VCaP (cell line): ENCODE results near the gene SERPINA12.
"Not testable (repeated sequence)": the region's sequence is repeated elsewhere in the genome, so short reads cannot be mapped to it uniquely, and the experiment has no call there.

Experiments used
- H3K27ac ChIP-seq: fragments of 450-650 bp; 2 replicates; pipeline ENCODE4 v1.5.1; 2017
- CTCF ChIP-seq: fragments of 450-650 bp; conservative IDR thresholded peaks from 2 replicates; pipeline ENCODE4 v1.5.1; 2017; ENCODE audit warnings: mild to moderate bottlenecking, moderate library complexity

Gene SERPINA12

DNA sequence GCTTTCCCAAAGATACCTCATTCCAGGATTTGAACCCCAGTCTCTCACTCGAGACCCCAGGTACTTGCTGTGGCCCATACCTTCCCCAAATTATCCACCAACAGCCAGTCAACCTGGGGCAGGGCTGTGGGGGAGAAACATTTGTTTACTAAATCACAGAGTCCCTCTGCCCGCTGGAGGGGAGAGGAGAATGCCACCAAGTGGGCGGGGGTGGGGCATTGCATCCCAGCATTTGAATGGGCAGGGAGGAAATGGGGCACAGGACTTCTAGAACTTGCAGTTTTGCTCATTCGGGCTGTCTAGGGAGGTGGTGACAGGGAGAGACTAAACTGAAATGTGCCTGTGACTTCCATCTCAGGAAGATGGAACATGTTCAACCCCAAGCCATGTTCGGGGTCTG, 22.4 kb downstream of the SERPINA12 start:
- peak overlapping the region; percentile 60; the same call in 1 of the 2 replicates for H3K27ac ChIP-seq
- no peak for TF ChIP-seq CTCF

GRCh38 chr14:94485944-94486841, 23.1 kb downstream of the SERPINA12 start:
- peak; percentile 99 for TF ChIP-seq CTCF
- peak overlapping the region; percentile 60 for H3K27ac ChIP-seq

GRCh38 chr14:94484481-94484880, 24.8 kb downstream of the SERPINA12 start:
- H3K27ac ChIP-seq, result no peak overlapping the region
- no peak for TF ChIP-seq CTCF

DNA sequence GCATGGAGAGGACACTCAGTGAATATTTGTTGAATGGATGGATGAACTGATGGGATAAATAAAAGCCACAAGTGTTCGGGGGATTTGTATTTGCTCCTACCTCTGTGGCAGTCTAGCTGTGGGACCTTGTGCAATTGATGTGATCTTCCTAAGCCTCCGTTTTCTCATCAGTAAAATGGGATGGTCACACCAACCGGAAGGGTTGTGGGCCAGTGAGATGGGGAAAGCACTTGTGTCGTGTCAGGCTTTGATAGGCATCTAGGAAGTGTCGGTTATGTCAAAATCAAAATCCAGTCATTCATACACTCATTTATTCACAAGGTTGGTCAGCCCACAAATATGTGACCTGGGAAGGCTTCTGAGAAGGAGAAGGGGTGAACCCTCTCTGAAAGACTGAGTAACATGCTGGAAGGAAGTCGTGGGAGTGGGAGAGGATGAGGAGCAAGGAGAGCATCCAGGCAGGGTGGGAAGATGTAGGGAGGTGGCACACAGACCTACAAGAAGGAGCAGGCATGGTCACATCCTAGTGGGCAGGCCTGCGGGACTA, 25.5 kb downstream of the SERPINA12 start:
- H3K27ac ChIP-seq, result no peak overlapping the region
- TF ChIP-seq CTCF, result no peak

- H3K27ac ChIP-seq, result no peak overlapping the region
These were observed 26.2 kb downstream of the SERPINA12 start for GRCh38 chr14:94483071-94483451.

DNA sequence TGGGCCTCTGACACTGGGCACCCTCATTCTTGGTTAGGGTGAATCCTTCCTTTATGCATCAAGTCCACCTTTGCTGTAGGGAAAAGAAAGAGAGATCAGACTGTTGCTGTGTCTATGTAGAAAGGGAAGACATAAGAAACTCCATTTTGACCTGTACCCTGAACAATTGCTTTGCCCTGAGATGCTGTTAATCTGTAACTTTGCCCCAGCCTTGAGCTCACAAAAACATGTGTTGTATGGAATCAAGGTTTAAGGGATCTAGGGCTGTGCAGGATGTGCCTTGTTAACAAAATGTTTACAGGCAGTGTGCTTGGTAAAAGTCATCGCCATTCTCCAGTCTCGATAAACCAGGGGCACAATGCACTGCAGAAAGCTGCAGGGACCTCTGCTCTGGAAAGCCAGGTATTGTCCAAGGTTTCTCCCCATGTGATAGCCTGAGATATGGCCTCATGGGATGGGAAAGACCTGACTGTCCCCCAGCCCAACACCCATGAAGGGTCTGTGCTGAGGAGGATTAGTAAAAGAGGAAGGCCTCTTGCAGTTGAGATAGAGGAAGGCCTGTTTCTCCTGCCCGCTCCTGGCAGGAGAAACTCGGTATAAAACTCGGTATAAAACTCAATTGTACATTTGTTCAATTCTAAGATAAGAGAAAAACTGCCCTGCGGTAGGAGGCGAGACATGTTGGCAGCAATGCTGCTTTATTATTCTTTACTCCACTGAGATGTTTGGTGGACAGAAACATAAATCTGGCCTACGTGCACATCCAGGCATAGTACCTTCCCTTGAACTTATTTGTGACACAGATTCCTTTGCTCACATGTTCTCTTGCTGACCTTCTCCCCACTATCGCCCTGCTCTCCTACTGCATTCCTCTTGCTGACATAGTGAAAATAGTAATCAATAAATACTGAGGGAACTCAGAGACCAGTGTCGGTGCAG, 26.9 kb downstream of the SERPINA12 start:
- H3K27ac ChIP-seq, result not testable (repeated sequence)

More at GRCh38 chr14:94483071-94483451, 26.2 kb downstream of the SERPINA12 start:
- TF ChIP-seq CTCF, result no peak

GRCh38 chr14:94481468-94482131, 27.7 kb downstream of the SERPINA12 start:
- no peak for TF ChIP-seq CTCF
- no peak overlapping the region for H3K27ac ChIP-seq
